Measurements from ENCODE around the gene PARD3B.

- TF ChIP-seq POLR2AphosphoS5 (IDR thresholded peaks at IDR 0.05): no peak
- no peak for TF ChIP-seq CTCF (IDR thresholded peaks at IDR 0.05)
- TF ChIP-seq POLR2A (IDR thresholded peaks at IDR 0.05): no peak
- TF ChIP-seq EP300 (IDR thresholded peaks at IDR 0.05; ENCODE audit: low read depth): no peak
Measured at GRCh38 chr2:205045706-205046105, 500.4 kb downstream of the PARD3B start.

All from transverse colon (tissue), 4 donors.